Retina (tissue), 1 donor: ENCODE measurements around the gene CILP2.

Source experiments
- DNase-seq: peaks from one replicate; pipeline ENCODE4 v3.0.0-alpha.2; 2016

CILP2 gene

DNA sequence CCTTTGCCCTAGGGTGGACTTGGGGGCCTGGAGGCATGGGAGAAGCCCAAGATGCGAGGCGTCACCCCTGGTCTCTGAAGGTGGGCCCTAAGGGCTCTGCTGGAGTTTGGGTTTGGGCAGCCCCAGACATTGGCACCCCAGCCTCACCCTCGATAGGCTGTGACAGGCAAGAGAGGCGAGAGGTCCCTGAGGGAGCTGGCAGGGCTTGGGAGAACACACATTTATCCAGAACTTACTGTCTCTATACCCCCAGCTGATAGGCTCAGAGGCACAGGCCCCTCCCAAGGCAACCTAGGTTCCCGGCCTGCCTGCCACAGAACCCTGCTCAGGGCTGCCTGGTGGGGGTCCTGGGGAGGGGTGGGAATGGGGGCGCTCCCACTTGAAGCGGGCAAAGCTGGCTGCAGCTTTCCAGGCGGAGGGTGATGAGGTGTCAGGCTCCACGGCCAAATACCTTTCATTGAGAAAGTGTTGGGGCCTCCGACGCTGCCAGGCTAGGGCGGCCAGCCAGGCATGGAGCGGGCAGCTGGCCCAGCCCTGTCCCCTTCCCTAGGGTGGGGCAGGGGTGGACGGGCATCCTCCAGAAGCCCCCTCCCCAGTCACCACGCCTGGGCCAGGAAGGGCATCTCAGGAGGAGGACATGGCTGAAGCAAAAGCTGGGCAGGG is 9.7 kb downstream of the CILP2 start:
- no peak for DNase-seq

DNA sequence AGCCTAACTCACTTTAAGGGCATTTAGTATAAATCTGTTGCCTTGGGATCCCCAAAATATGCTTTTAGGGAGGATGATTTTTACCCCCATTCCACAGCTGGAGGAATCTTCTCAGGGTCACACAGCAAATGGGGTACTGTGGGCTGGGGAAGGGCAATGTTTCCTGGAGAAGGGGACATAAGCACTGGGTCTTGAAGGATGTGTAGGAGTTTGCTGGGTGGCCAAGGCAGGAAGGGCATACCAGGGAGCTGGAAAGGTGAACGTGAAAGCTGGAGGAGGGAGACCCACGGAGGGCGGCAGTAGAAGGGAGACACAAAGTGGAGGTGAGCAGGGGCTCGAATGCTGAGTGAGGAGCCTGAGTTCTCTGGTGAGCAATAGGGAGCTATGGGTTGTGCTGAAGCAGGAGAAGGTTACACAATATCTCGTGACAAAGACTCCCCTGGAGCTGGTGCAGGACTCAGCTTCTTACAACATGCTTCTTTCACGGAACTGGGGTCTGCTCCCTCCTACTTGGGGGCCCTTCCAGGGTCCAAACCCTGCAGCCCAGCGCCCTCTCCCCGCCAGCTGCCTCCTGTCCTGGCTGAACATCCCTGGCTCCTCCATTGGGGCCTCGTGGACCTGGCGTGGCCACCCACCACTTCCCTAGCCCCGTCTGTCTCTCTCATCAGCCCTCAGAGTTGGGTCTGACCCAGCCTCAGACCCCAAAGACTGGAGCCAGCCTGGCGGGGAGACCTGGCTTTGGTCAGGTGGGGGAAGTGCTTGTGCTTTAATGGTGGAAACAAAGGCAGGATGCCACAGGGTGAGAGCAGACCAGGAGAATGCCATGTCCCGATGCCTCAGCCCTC is 11.1 kb downstream of the CILP2 start:
- DNase-seq: no peak

DNA sequence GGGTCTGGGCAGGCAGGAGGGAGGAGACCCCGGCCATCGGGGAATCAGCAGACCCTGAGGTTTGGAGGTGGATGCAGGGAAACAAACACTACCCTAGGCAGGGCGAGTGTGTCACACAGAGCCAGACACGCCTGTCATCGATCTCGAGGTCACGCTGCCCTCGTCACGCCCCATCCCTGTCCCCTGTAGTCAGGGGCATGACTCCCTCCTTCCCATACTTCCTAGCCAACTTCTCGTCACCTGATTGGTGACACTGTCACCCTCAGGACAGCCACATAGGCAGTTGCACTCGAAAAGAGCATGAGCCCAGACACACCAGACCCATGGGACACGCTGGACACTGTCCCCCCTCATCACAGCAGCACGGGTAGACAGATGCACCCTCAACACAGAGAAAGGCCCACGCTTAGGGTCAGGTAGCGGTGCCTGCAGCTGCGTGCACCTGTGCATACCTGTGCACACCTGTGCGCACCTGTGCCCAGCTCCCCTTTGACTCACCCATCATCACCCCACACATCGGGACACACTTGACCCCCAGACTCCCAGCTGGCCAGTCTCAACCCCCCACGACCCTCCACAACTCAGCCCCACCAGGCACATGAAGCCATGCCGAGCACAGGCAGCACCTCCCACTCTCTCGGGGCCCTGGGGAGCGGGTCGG is 11.9 kb downstream of the CILP2 start:
- DNase-seq: no peak

DNA sequence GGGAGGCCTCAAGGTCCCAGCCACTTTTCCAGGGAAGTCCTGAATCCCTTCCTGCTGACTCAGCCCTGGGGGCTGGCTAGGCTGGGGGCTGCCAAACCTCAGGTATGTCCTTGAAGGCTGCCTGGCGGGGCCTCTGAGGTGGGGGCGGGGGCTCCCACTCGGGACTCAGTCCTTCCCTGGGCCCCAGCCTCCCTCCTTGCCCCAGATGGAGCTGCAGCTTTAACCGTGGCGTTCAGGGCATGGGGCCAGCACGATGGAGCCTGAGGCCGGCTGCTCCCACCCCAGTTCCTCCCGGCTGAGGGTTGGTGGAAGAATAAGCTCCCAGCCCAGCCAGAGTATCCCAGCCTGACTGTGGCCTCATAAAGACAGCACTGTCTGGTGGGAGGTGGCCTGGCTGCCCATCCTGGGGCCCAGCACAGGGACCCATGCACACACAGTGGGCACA is 12.4 kb downstream of the CILP2 start:
- no peak for DNase-seq

DNA sequence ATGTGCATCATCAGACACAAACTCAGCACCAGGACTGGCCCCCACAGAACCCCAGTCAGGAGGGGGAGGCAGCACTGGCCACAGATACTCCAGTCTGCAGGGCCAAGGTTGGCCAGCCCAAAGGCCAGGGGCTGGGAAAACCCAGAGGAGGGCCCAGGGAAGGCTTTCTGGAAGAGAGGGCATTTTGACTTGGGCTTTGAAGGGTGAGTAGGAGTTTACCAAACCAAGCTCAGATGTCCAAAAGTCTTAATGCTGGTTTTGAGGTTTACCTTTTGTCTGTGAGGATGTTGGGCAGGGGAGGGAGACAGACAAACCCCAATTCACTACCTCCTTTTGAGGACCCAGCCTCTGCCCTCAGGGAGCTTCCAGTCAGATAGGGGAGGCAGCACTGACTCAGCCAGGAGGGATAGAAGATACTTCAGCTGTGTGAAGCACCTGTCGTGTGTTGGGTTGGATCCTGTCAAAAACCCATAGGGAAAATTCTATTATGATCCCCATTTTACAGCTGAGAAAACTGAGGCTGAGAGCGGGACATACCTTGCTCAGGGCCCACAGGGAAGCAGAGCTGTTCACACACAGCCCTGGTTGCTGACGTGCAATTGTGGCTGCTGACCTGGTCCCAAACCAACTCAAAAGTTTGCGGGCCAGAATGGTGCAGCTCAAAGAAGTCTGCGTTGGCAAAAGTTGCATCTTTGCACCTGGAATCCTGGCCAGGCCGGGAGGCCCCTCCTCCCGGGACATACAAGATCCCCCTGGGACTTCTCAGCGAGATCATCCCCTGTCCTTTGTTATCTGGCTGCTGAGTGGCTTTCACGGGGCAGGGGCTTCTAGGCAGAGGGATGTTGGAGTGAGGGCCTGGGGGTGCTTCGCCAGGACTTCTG is 13.1 kb downstream of the CILP2 start:
- no peak for DNase-seq

DNA sequence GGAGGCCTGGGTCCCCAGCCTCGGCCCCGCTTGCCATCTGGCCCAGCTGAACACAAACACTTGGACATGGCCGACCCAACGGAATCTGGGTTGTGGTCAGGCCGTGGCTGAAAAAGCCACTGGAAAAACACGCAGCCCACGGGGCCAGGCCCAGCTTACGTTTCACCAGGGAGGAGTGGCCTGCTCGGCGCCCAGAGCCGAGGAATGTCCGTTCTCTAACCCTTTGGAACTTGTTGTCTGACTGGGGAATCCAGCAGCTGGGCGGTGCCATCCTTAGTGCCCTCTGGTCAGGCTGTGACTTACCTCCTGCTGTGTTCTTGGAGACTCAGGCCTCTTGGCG is 13.8 kb downstream of the CILP2 start:
- DNase-seq: no peak

DNA sequence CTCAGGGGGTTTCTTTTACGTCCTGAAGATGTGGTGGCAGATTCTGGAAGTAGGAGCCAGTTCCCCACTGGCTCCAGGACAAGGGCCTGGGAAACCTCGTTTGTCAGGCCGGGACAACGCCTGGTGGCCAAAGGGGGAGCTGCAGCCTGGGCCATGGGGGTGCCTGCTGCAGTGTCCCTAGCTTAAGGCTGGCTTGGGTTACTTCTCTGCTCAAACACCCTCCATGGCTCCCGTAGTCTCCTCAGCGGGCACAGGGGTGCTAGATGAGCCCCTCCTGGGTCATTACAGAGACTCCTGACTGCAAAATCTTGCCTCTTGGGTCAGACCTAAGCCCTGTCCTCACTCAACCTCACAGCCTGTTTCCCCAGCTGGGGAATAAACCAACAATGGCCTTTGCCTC is 14.7 kb downstream of the CILP2 start:
- no peak for DNase-seq

DNA sequence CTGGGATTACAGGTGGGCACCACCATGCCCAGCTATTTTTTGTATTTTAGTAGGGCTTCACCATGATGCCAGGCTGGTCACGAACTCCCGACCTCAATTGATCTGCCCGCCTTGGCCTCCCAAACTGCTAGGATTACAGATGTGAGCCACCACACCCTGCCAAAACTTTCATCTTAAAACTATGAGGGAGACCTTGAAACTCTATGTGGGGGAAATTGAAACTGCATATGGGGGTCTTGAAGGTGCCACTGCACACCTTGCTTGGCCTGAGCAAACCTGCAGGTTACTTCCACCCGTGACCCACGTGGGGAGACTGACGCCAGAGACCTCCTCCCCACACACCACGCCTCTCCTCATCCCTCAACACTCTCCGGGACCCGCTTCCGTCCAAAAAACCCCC is 15.6 kb downstream of the CILP2 start:
- no peak for DNase-seq

DNA sequence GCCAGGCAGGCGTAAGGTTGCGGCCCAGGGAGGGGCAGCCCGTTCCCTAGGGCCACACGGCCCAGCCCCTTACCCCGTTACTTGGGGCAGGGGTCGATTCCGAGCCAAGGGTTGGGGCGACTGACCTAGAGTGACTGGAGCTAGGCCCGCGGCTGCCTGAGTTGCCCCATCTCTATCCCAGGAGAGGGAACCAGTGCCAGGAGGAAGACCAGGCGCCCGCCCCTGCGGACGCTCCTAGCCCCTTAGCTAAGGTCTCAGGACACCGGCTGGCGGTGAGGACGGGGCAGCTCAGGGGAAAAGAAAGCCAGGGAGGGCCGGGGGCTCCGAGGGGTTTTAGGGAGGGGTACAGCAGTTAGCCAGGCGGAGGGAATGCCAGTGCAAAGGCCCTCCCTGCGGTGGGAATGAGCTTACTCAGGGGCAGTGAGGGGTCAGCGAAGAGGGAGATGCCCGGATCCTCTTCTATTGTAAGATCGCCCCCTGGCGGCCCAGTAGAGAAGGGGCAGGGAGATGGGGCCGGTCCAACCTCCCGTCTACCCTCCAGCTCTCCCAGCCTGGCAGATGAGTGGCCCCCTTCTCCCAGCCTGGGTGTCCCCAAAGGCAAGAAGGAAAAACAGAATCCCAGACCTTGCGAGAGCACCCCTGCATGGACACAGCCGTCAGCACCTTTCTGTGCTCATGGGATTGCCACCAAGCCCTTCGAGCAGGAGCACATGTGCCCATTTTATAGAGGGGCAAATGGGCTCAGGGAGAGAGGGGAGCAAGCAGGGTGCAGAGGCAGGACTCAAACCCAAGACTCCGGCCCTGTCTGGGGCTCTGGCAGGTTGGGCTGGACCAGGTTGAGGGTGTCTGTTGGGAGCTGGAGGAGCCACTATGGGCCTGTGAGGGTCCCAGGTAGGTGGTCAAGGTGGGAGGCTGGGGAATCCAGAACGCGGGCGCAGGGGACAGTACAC is 16.3 kb downstream of the CILP2 start:
- peak; percentile 52 for DNase-seq

DNA sequence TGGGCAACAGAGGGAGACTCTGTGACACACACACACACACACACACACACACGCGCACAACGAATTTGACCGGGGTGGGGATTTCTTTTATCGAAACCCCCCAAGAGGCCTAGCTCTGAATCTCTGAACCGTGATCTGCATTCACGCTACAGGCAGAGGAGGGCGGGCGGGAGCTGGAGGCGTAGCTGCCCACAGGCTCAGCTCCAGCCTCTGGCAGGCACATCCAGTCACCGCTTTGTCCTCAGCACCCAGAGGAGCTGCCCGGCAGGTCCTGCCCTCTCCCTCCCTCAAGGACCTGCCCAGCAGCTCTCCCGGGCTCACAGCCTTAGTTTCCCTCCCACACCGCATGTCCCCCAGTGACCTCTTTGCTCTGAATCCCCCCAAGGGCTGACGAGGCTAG is 20.0 kb downstream of the CILP2 start:
- no peak for DNase-seq

DNA sequence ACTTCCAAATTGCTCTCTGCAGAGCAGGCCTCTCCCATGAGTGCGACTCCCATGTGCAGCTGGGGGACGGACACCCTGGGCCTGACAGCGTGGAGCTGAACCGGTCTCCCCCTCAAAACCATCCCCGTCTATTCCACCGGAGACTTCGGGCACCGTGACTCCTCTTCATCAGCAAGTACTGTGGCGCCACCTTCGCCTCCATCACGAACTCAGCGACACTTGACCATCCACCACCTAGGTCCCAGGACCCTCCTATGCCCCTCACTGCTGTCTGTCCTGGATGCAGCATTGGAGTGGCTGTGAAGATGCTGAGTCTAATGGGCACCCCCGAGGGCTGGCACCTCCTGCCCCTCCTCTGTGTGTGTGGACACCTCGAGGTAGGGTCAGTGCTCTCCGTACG is 20.6 kb downstream of the CILP2 start:
- DNase-seq: no peak

DNA sequence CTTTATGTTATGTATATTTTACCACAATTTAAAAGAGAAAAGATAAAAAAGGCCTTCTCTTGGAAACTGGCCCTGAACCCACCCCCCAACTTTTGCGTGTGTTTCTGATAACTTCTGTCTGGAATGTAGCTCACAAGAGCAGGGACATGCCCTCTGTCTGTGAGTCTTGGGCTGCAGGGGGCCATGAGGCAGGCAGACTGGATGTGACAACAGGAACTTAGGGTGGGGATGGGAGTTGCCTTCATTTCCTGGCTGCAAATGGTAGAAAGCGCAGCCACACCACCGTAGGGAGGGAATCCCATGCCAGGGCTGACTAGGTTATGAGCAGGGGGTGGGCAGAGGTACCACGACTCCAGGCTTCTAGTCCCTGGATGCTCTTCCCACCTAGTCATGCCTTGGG is 21.9 kb downstream of the CILP2 start:
- DNase-seq: no peak

DNA sequence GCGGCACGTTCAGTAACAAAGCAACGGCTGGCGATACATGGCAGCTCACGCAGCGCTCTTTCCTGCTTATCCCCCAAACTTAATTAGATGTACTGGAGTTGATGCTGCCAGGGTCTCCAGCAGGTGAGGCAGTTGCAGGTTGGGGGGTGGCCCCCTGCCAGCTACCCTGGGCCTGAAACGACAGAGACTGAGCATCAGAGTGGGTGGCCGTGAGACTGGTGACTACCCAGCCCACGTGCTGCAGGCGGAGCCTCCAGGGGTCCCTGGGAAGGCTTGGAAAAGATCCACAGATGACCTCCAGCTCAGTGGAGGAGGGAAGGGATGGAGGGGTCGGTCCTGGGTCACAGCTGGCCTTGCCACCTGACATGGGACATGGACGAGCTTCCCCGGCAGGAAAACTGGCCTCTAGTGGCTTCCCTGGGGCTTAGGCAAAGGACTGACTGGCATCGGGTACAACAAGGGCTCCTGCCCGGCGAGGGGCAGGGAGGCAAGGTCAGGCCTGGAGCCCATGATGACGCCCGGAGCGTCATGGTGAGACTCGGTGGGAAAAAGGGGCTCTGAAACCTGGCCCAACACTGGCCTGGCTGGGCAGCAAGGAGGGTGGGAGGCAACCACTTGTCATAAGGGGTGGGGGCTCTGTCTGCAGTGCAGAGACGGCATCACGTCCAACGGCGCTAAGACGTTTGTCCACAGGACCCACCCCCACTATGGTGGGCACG is 24.0 kb downstream of the CILP2 start:
- DNase-seq: no peak

DNA sequence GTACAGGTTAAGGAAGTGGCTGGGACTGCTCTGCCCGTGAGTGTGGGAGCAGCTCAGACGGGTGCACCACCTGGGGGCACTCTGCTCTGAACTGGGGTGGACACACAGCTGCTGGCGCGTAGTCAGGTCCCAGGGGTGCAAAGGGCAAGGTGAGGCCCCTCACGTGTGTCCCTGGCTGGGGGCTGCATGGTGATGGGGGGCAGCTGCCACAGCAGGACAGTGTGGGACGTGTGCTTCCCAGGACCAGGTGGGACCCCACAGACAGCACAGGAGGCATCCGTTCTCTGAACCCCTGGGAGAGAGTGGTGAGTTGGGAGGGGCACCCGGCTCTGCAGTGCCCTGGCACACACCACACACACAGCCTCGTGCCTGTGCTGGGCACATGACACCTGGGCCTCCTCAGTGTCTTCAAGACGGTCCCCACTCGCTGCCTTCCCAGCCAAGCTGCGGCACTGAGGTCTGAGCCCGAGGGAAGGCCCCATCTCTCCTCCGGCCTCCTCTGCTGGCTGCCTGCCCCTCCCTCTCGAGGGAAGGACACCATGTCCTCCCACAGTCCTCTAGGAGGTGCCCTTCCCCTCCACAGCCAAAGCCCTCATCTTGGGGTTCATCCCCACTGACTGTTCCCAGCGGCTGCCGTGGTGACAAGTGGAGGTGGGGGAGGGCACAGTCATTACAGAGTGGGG is 24.7 kb downstream of the CILP2 start:
- no peak for DNase-seq

DNA sequence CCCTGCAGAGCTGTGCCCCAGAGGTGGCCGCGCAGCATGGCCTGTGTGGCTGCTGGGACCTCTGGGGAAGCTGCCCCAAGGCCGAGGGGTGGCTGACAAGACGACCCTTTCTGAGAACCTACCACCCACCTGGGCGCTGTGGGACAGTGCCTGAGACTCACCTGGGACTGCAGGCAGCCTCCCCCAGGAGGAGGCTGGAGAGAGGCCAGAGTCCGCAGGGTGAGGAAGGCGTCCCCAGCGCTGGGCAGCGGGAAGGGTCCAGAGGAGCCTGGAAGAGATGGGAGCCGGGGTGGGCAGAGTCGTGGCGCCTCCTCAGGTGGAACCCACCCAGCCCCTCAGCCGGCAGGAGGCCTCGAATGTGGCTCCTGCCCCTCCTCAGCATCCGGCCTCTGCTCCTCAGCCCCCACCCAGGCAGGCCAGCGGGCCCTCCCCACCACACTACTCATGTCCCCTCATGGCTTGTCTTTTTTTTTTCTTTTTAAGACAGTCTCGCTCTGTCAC is 25.3 kb downstream of the CILP2 start:
- DNase-seq: no peak

DNA sequence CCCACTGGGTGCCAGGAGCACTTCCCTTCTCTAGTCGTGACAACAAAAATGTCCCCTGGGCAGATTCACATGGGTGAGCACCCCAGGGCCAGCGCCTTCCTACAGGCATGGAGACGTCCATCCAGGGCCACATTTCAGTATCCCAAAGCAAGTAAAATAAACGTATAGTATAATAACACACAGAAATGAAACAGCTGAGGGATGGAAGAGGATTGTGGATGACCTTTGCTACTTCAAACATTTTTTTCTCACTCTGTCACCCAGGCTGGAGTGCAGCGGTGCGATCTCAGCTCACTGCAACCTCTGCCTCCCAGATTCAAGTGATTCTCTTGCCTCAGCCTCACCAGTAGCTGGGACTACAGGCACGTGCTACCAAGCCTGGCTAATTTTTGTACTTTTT is 28.2 kb downstream of the CILP2 start:
- DNase-seq: no peak

DNA sequence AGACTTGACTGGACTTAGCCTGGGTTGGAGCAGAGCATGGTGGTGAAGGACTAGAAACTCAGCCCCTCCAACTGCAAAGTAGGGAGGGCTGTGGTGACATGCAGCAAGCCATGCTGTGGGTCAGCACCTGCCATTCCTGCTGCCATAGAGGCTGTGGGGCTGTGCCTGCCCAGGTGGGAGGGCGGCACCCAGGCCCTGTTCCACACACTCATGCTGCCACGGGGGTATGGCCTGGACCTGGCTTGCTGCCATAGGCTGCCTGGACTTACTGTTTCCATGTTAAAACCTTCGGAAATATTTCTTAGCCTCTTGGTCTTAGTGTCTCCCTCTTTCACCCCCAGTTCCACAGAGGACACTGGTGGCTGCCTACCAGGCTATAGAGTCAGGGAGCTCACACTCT is 29.3 kb downstream of the CILP2 start:
- DNase-seq: no peak

DNA sequence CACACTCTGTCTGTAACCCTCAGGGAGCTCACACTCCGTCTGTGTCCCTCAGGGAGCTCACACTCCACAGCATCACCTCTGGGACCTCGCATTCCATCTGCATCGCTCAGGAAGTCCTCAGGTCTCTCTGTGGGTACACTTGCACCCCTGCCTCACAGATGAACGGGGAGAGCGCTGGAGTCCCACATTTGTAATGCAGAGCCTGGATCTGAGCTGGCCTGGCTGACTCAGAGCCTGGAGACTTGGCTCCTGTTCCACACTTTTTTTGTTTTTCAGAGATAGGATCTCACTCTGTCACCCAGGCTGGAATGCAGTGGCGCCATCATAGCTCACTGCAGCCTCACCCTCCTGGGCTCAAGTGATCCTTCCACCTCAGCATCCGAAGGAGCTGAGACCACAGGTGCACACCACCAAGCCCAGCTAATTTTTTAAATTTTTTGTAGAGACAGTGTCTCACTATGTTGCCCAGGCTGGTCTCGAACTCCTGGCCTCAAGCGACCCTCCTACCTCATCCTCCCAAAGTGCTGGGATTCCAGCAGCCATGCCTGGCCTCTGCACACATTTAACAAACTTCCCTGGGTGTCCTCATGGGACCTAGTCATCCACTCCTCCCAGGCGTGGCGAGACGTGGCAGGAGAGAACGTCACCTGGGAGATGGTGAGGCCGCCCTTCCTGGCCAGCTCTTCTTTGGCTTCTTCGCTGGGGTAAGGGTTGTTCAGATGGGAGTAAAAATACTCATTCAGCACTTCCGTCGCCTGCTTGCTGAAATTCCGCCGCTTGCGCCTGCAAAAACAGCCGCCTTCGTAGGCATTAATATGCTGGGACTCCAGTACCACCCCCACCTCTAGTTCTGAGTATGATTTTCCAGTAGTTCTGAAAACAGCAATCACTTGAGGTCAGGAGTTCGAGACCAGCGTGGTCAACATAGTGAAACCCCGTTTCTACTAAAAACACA is 31.0 kb downstream of the CILP2 start:
- DNase-seq: no peak

DNA sequence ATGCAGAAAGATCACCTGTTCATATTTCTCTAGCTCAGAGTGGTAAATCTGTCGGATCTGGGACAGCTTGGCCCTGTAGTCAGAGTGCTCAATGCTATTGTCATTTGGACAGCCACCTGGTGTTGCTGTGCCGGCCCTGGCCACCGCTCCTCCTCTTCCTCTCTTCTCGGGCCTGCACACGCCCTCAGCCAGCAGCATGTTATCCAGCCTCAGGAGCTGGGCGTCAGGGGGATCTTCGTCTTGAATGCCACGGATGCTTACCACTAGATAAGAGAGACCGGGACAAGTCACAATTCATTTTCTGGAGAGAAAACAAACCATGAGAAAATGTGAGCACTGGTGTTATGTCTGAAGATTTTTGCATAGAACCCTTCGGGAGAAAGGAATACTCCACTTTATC is 32.5 kb downstream of the CILP2 start:
- no peak for DNase-seq
